ENCODE data around the gene TRIM9. TPM values are rescaled to one million over a fixed set of nuclear protein-coding genes. Genes with fewer than 3 reads are reported as not detected.

Gene TRIM9
- total RNA-seq, 1 experiment from 2014 or later = 2.6 TPM

DNA sequence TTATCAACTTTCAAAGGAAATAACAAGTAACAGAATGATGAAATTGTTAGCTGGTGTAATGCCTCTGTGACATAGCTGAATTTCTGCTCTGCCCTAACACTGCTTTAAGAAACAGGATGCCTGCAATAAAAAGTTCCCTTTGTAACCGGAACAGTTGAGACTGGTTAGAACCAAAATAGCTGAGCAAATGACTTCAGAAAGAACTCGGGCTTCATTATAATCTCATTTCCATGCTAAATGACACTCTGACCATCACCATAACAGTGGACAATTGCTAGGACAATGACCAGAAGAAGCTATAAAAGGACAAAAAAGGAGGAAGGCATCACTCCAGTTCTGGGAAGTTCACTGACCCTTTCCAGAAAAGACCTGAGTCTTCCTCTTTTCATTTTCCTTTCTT is 127.1 kb downstream of the TRIM9 start:
- H3K4me2 ChIP-seq (ENCODE audit: low read length) = no peak overlapping the region
- no peaks in the 10 kb centered on the region for H3K9me2 ChIP-seq (replicated peaks; ENCODE audit: low read length)
- H3K27me3 ChIP-seq (ENCODE audit: low read length) = no peaks in the 10 kb centered on the region
- no peaks in the 10 kb centered on the region for H3K9me3 ChIP-seq (ENCODE audit: low read length)
- H2AFZ ChIP-seq (ENCODE audit: low read length) = no peak overlapping the region
- H3K9ac ChIP-seq (ENCODE audit: low read length) = no peak overlapping the region
- H3K36me3 ChIP-seq (ENCODE audit: low read depth, low read length) = no peaks in the 10 kb centered on the region
- TF ChIP-seq EZH2phosphoT487 (IDR thresholded peaks at IDR 0.05; ENCODE audit: borderline replicate concordance, low read length) (no peak), EZH2 (IDR thresholded peaks at IDR 0.05; ENCODE audit: low read length, unreplicated experiment) (no peak), CTCF (conservative IDR thresholded peaks at IDR 0.05; ENCODE audit: low read depth, low read length) (no peak)
- no peaks in the 10 kb centered on the region for H3K79me2 ChIP-seq (ENCODE audit: low read length)
- H3K4me3 ChIP-seq (ENCODE audit: low read length) = no peak overlapping the region
- ChIA-PET POLR2A (ENCODE audit: unreplicated experiment) (interaction anchor here (0.6 kb wide), 1 partner anchor 269 kb away, joined by 16 read pairs; no protein-coding TSS in a partner anchor), CTCF (no interaction called here)
- intact Hi-C loops (cut with micrococcal nuclease) = no loop called here
- no peaks in the 10 kb centered on the region for H4K20me1 ChIP-seq (ENCODE audit: low read length)
- ATAC-seq (no peak), DNase-seq (no peak)
- H3K4me1 ChIP-seq (ENCODE audit: insufficient read depth, low read length) = peaks cover 17% of the 10 kb centered on the region
- BruUV-seq (replicated peaks) = no TSS peak
- no peak overlapping the region for H3K27ac ChIP-seq (ENCODE audit: low read length)
- no peaks in the 10 kb centered on the region for H3F3A ChIP-seq (ENCODE audit: low read length, unreplicated experiment)

DNA sequence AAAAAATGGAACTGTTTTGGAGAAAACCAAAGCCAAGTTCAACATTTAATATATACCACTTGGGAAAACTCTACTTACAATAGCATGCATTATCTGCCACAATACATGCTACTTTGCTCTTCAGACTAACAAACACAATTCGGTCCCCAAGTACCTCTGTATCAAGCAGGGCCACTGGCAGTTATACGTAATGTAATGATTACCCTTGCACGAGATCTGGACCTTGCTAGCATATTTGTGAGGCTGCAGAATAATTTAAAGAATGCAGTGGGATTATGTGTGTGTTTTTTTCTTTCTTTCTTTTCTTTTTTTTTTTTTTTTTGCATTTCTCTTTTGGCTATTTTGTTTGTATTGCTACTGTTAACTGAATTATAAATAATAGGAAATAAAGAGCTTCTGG is 127.8 kb downstream of the TRIM9 start:
- no peaks in the 10 kb centered on the region for H3K79me2 ChIP-seq (ENCODE audit: low read length)
- no TSS peak for BruUV-seq (replicated peaks)
- no peaks in the 10 kb centered on the region for H3K27me3 ChIP-seq (ENCODE audit: low read length)
- intact Hi-C loops (cut with micrococcal nuclease) = no loop called here
- H3F3A ChIP-seq (ENCODE audit: low read length, unreplicated experiment) = no peaks in the 10 kb centered on the region
- H3K9ac ChIP-seq (ENCODE audit: low read length) = no peak overlapping the region
- no peak for TF ChIP-seq EZH2phosphoT487 (IDR thresholded peaks at IDR 0.05; ENCODE audit: borderline replicate concordance, low read length)
- no peak for TF ChIP-seq EZH2 (IDR thresholded peaks at IDR 0.05; ENCODE audit: low read length, unreplicated experiment)
- no peak for TF ChIP-seq CTCF (conservative IDR thresholded peaks at IDR 0.05; ENCODE audit: low read depth, low read length)
- no peak overlapping the region for H3K4me3 ChIP-seq (ENCODE audit: low read length)
- ChIA-PET CTCF (no interaction called here), POLR2A (ENCODE audit: unreplicated experiment) (interaction anchor here (0.6 kb wide), 1 partner anchor 270 kb away, joined by 16 read pairs; no protein-coding TSS in a partner anchor)
- ATAC-seq (no peak), DNase-seq (no peak)
- no peak overlapping the region for H3K4me2 ChIP-seq (ENCODE audit: low read length)
- no peaks in the 10 kb centered on the region for H4K20me1 ChIP-seq (ENCODE audit: low read length)
- H2AFZ ChIP-seq (ENCODE audit: low read length) = no peak overlapping the region
- H3K27ac ChIP-seq (ENCODE audit: low read length) = no peak overlapping the region
- H3K4me1 ChIP-seq (ENCODE audit: insufficient read depth, low read length) = peaks cover 24% of the 10 kb centered on the region
- H3K9me3 ChIP-seq (ENCODE audit: low read length) = no peaks in the 10 kb centered on the region
- H3K9me2 ChIP-seq (replicated peaks; ENCODE audit: low read length) = no peaks in the 10 kb centered on the region
- no peaks in the 10 kb centered on the region for H3K36me3 ChIP-seq (ENCODE audit: low read depth, low read length)

DNA sequence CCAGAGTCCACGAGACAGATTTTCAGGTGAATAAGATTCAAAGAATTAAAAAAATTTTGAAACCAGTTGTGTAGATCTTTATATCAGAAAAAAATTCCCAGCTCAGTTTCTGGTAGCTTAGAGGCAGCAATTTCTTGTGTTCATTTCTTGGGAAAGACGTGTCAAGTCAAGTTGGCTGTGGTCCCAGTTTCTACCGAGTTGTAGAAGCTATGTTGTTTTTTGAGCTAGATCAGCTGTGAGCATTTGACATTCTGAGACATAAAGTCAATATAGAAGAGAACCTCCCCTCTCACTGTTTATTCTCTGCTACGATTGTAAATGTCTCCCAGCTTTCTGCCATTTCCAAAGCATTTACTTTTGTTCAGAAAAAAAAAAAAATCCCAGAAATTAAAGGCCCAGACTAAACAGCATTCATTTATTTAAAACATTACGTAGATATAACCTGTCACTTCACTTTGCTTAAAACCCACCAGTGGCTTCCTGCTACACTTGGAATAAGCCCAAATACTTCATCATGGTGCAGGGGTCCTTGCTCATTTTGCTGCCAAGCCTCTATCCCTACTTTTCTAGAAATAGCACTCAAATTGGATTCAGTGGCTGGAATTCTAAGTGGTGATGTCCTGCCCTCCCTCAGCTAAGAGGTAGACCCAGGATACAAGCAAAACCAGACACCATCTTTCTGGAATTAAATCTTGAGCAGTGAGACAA is 130.1 kb downstream of the TRIM9 start:
- intact Hi-C loops (cut with micrococcal nuclease) = loop anchor here (1.0 kb wide), 1 partner anchor 10 kb away; no protein-coding TSS in a partner anchor
- no peak overlapping the region for H3K4me3 ChIP-seq (ENCODE audit: low read length)
- no peaks in the 10 kb centered on the region for H3K79me2 ChIP-seq (ENCODE audit: low read length)
- peak overlapping the region; percentile 40 for H3K4me2 ChIP-seq (ENCODE audit: low read length)
- no TSS peak for BruUV-seq (replicated peaks)
- H3K27ac ChIP-seq (ENCODE audit: low read length) = peak overlapping the region; percentile 31
- DNase-seq = peak; percentile 97
- ATAC-seq = peak; percentile 49
- no peaks in the 10 kb centered on the region for H3K36me3 ChIP-seq (ENCODE audit: low read depth, low read length)
- H3K4me1 ChIP-seq (ENCODE audit: insufficient read depth, low read length) = peaks cover 35% of the 10 kb centered on the region
- H3K9me2 ChIP-seq (replicated peaks; ENCODE audit: low read length) = no peaks in the 10 kb centered on the region
- H4K20me1 ChIP-seq (ENCODE audit: low read length) = no peaks in the 10 kb centered on the region
- TF ChIP-seq EZH2phosphoT487 (IDR thresholded peaks at IDR 0.05; ENCODE audit: borderline replicate concordance, low read length) (no peak), CTCF (conservative IDR thresholded peaks at IDR 0.05; ENCODE audit: low read depth, low read length) (no peak), EZH2 (IDR thresholded peaks at IDR 0.05; ENCODE audit: low read length, unreplicated experiment) (no peak)
- ChIA-PET CTCF (interaction anchor here (0.6 to 1.3 kb wide), 5 partner anchors 10 to 165 kb away, joined by 3 to 10 read pairs (median 5); partner anchors contain the start of gene TRIM9), POLR2A (ENCODE audit: unreplicated experiment) (interaction anchor here (0.6 to 0.7 kb wide), 5 partner anchors 49 to 1365 kb away, joined by 3 to 7 read pairs (median 3); no protein-coding TSS in a partner anchor)
- no peak overlapping the region for H2AFZ ChIP-seq (ENCODE audit: low read length)
- no peaks in the 10 kb centered on the region for H3K9me3 ChIP-seq (ENCODE audit: low read length)
- H3K9ac ChIP-seq (ENCODE audit: low read length) = no peak overlapping the region
- no peaks in the 10 kb centered on the region for H3F3A ChIP-seq (ENCODE audit: low read length, unreplicated experiment)
- no peaks in the 10 kb centered on the region for H3K27me3 ChIP-seq (ENCODE audit: low read length)
